Muscle of leg (tissue), 11 donors: ENCODE measurements around the gene PCTP. TPM values are rescaled to one million over a fixed set of nuclear protein-coding genes. Genes with fewer than 3 reads are reported as not detected.
A peak's percentile ranks its signal among the peaks of the same experiment; 100 is the strongest.

Experiments
- DNase-seq: peaks from one replicate; pipeline ENCODE4 v3.0.0; 2013
- H3K27ac ChIP-seq: one replicate; pipeline ENCODE4 v1.5.1; 2013; ENCODE audit warnings: mild to moderate bottlenecking, low read length, control low read depth
- H3K27me3 ChIP-seq: one replicate; pipeline ENCODE4 v1.6.1; 2013; ENCODE audit warnings: low read length; ENCODE audit not compliant: control insufficient read depth, insufficient read depth
- H3K36me3 ChIP-seq: one replicate; pipeline ENCODE4 v1.6.1; 2013; ENCODE audit warnings: low read length; ENCODE audit not compliant: control insufficient read depth, insufficient read depth
- H3K4me1 ChIP-seq: one replicate; pipeline ENCODE4 v1.6.1; 2013; ENCODE audit warnings: low read length; ENCODE audit not compliant: control insufficient read depth, insufficient read depth
- H3K4me3 ChIP-seq: one replicate; pipeline ENCODE4 v1.5.1; 2013; ENCODE audit warnings: low read length, control low read depth
- H3K9me3 ChIP-seq: replicated peaks from 2 replicates; pipeline ENCODE4 v1.6.1; 2013; ENCODE audit warnings: low read depth, low read length; ENCODE audit not compliant: control insufficient read depth
- WGBS: methylation state at CpG from one replicate; pipeline ENCODE4 v1.1.5; 2013; ENCODE audit warnings: missing lambda C conversion rate; ENCODE audit not compliant: insufficient coverage; 5-methylcytosine and 5-hydroxymethylcytosine counted together
- polyA plus RNA-seq, 8 donors: library from polyadenylated mRNA; unstranded; fragments of 120-200 nt; gene quantifications; one replicate each; pipeline versions ENCODE4 v1.2.1 to v1.2.3, GENCODE V29; 2013; ENCODE audit warnings: inconsistent platforms in 1 of 8, low replicate concordance in 1 of 8; ENCODE audit not compliant: insufficient read length in 8 of 8, insufficient read depth in 1 of 8
- total RNA-seq: library from RNA; stranded (reverse); fragments of 120-200 nt; gene quantifications from one replicate; pipeline ENCODE4 v1.2.4, GENCODE V29; 2013

Gene PCTP
- total and polyA plus RNA-seq, 9 donors, result 10.8 to 13.4 (median 12.3) TPM

DNA sequence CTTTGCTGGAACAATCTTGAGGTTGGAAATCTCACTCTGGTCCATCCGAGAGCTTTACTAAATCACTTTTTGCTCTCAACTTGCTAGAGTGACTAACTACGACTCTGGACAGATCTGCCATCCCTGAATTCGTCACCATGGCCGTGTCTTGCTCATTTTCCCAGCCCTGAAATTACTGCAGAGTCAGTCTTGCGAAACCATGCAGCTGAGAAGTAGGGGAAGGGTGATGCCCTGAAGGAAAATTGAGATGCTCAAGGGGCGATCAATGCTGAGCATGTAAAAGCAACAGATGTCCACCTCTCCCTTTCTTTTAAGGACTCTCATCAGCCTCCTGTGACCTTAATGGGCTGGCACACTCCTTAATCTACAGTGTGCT, 18.8 kb downstream of the PCTP start:
- H3K9me3 ChIP-seq, result no peaks in the 10 kb centered on the region
- no peaks in the 10 kb centered on the region for H3K27me3 ChIP-seq
- peak overlapping the region; percentile 31 for H3K27ac ChIP-seq
- WGBS, result 36% methylated on average over 4 of the region's 6 CpGs
- peaks cover 6% of the 10 kb centered on the region for H3K4me1 ChIP-seq
- H3K36me3 ChIP-seq, result peaks cover 41% of the 10 kb centered on the region
- H3K4me3 ChIP-seq, result no peak overlapping the region
- DNase-seq, result peak; percentile 32

- peaks cover 48% of the 10 kb centered on the region for H3K36me3 ChIP-seq
- peak; percentile 70 for DNase-seq
- H3K27ac ChIP-seq, result no peak overlapping the region
These were observed 19.5 kb downstream of the PCTP start for GRCh38 chr17:55770196-55770870.

DNA sequence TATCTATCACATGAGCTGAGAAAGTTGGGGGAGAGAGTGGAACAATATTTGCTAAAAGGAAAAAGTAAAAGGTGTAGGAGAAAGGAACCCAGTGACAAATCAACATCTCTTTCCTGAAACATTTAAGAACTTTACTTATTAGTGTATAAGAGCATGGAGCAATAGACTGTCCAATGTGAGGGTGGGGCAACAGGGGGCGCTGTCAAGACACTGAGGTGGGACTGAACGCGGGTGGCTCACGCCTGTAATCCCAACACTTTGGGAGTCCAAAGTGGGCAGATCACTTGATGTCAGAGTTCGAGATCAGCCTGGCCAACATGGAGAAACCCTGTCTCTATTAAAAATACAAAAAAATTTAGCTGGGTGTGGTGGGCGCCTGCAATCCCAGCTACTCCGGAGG, 21.2 kb downstream of the PCTP start:
- peaks cover 6% of the 10 kb centered on the region for H3K4me1 ChIP-seq
- no peak overlapping the region for H3K4me3 ChIP-seq
- H3K27me3 ChIP-seq, result no peaks in the 10 kb centered on the region
- H3K27ac ChIP-seq, result no peak overlapping the region
- WGBS, result 100% methylated on average over 6 of the region's 7 CpGs
- DNase-seq, result no peak
- H3K9me3 ChIP-seq, result no peaks in the 10 kb centered on the region
- H3K36me3 ChIP-seq, result peaks cover 60% of the 10 kb centered on the region

More at GRCh38 chr17:55770196-55770870, 19.5 kb downstream of the PCTP start:
- Histone ChIP-seq H3K4me3 (no peak overlapping the region), H3K4me1 (peaks cover 6% of the 10 kb centered on the region), H3K9me3 (no peaks in the 10 kb centered on the region), H3K27me3 (no peaks in the 10 kb centered on the region)
- WGBS, result 0% methylated on average over 1 of the region's 4 CpGs

DNA sequence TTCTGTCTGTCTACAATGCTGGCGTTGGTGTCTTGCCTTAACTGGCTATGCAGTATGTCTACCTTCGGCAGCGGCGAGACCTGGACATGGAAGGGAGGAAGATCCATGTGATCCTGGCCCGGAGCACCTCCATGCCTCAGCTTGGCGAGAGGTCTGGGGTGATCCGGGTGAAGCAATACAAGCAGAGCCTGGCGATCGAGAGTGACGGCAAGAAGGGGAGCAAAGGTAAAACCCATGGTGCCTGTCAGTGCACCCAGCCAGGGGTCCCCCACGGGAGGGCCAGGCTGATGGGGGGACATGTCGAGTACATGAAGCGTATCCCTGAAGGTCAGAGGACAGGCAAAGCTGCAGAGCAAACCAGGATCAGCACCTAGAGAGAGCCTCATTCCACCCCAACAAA, 22.8 kb downstream of the PCTP start:
- WGBS, result 88% methylated on average over 12 of the region's 13 CpGs
- peaks cover 6% of the 10 kb centered on the region for H3K4me1 ChIP-seq
- peaks cover 54% of the 10 kb centered on the region for H3K36me3 ChIP-seq
- no peak overlapping the region for H3K4me3 ChIP-seq
- no peak for DNase-seq
- H3K27me3 ChIP-seq, result no peaks in the 10 kb centered on the region
- no peak overlapping the region for H3K27ac ChIP-seq
- H3K9me3 ChIP-seq, result no peaks in the 10 kb centered on the region

- Histone ChIP-seq H3K4me1 (peaks cover 1% of the 10 kb centered on the region), H3K4me3 (no peak overlapping the region), H3K27me3 (no peaks in the 10 kb centered on the region), H3K27ac (no peak overlapping the region), H3K9me3 (no peaks in the 10 kb centered on the region), H3K36me3 (peaks cover 54% of the 10 kb centered on the region)
- DNase-seq, result peak; percentile 68
- 53% methylated on average over 5 of the region's 7 CpGs for WGBS
These were observed 24.0 kb downstream of the PCTP start for GRCh38 chr17:55774846-55775271.

DNA sequence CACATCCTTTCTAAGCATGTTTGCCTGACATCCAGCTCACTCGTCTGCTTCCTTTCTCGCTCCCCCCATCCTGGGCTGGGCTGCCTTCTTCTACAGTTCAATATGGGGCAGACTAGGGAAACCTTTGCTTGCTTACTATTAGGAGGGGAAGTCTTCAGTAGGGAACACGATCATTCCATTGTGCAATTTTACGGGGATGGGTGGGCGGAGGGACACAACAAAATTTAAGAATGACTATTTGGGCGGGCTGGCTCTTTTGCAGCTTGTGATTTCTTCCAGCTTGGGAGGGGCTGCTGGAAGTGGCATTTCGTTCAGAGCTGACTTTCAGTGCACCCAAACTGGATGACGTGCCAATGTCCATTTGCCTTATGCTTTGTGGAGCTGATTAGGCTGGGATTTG, 25.4 kb downstream of the PCTP start:
- H3K36me3 ChIP-seq, result peaks cover 44% of the 10 kb centered on the region
- no peaks in the 10 kb centered on the region for H3K9me3 ChIP-seq
- DNase-seq, result no peak
- H3K4me3 ChIP-seq, result no peak overlapping the region
- no peak overlapping the region for H3K27ac ChIP-seq
- WGBS, result 83% methylated on average over 6 of the region's 8 CpGs
- no peaks in the 10 kb centered on the region for H3K27me3 ChIP-seq
- no peaks in the 10 kb centered on the region for H3K4me1 ChIP-seq

- Histone ChIP-seq H3K4me1 (no peaks in the 10 kb centered on the region), H3K4me3 (no peak overlapping the region), H3K36me3 (peaks cover 37% of the 10 kb centered on the region), H3K27me3 (no peaks in the 10 kb centered on the region), H3K27ac (no peak overlapping the region), H3K9me3 (no peaks in the 10 kb centered on the region)
- DNase-seq, result no peak
- WGBS, result no CpG with 5 or more reads among the region's 2 CpGs
These were observed 26.7 kb downstream of the PCTP start for GRCh38 chr17:55777471-55777971.

DNA sequence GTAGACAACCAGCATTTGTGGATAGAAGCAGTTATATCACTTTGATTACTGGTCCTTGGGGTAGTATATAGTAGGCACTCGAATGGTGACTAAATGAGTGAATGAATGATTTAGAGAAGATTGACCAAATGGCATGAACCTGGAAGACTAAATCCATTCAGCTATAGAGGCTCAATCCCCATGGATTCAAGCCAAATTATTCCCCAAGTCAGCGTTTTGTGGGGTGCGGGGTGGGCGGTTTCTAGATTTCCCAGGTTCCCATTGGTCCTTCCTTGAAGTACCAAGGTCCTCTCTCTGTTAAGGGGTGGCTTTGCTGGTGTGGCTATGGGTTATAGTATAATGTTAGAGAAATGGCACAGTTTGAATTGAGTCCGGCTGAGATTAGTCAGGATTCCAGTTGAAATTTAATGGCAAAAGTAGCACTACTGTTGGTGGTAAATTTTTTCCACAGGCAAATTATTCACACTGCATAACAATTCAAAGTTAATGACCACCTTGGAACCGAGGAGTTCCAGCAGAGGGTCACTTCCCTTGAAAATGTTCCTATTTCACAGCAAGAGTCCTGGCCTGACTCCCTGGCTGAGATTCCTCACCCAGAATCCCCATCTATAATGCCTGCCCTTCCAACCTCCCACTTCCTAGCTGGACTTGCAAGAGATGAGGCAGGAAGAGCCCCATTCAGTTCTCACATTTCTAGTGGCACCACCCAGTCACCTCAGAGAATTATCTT, 27.7 kb downstream of the PCTP start:
- H3K27ac ChIP-seq, result no peak overlapping the region
- 25% methylated on average over 1 of the region's 6 CpGs for whole genome bisulfite sequencing
- H3K9me3 ChIP-seq, result no peaks in the 10 kb centered on the region
- no peak overlapping the region for H3K4me3 ChIP-seq
- DNase-seq, result no peak
- H3K36me3 ChIP-seq, result peaks cover 29% of the 10 kb centered on the region
- no peaks in the 10 kb centered on the region for H3K27me3 ChIP-seq
- H3K4me1 ChIP-seq, result peaks cover 4% of the 10 kb centered on the region

DNA sequence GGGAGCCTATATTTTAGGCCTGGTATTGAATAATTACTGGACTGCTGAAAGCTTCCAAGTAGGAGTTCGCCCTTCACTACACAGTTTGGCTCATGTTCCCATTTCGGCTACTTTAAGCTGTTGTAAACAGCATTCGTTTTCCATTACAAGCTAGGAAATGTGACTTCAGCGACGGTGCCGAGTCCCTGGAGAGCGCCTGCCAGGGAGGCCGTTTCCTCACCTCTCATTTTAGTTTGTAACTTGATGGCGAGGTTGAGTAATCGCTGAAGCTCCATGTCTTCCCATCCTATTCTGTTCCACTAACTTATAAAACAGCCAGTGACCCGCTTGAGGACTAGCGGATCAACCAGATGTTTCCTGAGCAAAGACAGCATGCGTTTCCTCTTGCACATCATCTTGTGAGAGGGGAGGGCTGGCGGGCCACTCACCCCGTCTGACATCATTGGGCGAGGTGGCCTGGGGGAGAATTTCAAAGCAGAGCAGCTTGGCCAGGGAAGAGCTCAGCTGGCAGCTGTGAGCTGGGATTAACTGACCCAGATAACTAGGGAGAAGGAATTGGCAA, 32.9 kb downstream of the PCTP start:
- Histone ChIP-seq H3K4me3 (no peak overlapping the region), H3K9me3 (peaks cover 2% of the 10 kb centered on the region), H3K27me3 (no peaks in the 10 kb centered on the region), H3K27ac (peak overlapping the region; percentile 52), H3K36me3 (peaks cover 3% of the 10 kb centered on the region), H3K4me1 (peaks cover 14% of the 10 kb centered on the region)
- peak; percentile 93 for DNase-seq
- 39% methylated on average over 9 of the region's 16 CpGs for WGBS

DNA sequence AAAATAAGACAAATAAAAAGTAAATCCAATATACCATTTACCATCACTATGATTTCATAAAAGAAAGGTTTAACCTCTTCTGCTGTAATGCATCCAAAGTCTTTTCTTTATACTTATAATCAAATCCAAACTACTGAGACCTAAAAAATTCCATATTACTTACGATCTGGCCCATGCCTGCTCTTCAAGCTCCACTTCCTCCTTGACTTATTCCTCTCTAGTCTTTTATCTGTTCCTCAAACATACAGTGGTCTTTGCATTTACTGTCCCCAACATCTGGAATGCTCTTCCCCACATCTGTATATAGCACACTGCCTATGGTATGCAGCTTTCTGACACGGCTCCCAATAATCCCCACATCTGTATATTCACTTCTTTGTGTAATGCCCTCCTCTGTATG, 33.8 kb downstream of the PCTP start:
- H3K36me3 ChIP-seq, result no peaks in the 10 kb centered on the region
- WGBS, result 50% methylated on average over 1 of the region's 2 CpGs
- H3K27me3 ChIP-seq, result no peaks in the 10 kb centered on the region
- H3K27ac ChIP-seq, result peak overlapping the region; percentile 52
- peaks cover 2% of the 10 kb centered on the region for H3K9me3 ChIP-seq
- H3K4me1 ChIP-seq, result peaks cover 14% of the 10 kb centered on the region
- H3K4me3 ChIP-seq, result no peak overlapping the region
- DNase-seq, result no peak
